NT2/D1 (cell line): ENCODE results near the gene CAD.

ENCODE experiments used
- SUZ12 ChIP-seq: IDR thresholded peaks from 2 replicates; pipeline ENCODE4 v1.6.1; 2011; ENCODE audit not compliant: insufficient read length, insufficient read depth; ENCODE audit errors: extremely low read depth
- YY1 ChIP-seq: IDR thresholded peaks from 2 replicates; pipeline ENCODE4 v1.6.1; 2011; ENCODE audit not compliant: insufficient read length, insufficient read depth
- ZNF274 ChIP-seq: IDR thresholded peaks from 2 replicates; pipeline ENCODE4 v1.6.1; 2011; ENCODE audit warnings: mild to moderate bottlenecking, low read depth, low read length

DNA sequence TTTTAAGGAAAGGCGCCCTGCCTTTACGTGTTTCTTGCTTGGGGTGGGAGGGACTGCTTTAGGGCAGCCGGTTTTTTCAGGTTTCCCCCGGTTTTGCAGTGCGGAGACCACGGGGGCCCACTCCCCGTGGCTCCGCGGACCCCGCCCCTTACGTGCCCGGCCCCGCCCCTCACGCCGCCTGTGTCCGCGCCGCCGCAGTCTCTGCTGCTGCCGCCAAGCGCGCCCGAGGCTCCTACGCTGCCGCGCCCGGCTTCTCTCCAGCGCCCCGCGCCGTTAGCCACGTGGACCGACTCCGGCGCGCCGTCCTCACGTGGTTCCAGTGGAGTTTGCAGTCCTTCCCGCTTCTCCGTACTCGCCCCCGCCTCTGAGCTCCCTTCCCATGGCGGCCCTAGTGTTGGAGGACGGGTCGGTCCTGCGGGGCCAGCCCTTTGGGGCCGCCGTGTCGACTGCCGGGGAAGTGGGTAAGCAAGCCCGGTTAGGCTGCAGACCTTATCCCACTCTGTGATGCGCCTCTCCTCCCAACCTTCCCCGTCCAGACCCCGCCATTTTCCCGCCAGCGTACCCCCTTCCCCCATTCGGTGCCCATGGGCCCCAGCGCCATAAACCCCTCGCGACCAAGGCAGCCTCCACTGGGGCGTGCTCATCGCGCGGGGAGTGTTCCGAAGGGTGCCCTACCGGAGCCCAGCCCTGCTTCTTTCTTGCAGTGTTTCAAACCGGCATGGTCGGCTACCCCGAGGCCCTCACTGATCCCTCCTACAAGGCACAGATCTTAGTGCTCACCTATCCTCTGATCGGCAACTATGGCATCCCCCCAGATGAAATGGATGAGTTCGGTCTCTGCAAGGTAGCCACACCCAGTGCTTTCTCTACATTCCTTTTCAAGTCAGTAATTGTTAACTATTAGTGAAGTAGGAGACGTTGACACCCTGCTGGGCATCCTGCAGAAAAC is at the start of gene CAD:
- no peak for TF ChIP-seq YY1
- TF ChIP-seq ZNF274: no peak
- TF ChIP-seq SUZ12: no peak
